HG02938 (cell line): ENCODE data around the gene PI4KB.
"Not testable (repeated sequence)": the region's sequence is repeated elsewhere in the genome, so short reads cannot be mapped to it uniquely, and the experiment has no call there.

Experiments used
- ATAC-seq: cut with Tn5 transposase; IDR thresholded peaks from one replicate; pipeline ENCODE4 v1.9.1; 2021; ENCODE audit warnings: mild to moderate bottlenecking, moderate library complexity; ENCODE audit not compliant: unreplicated experiment

Gene PI4KB

DNA sequence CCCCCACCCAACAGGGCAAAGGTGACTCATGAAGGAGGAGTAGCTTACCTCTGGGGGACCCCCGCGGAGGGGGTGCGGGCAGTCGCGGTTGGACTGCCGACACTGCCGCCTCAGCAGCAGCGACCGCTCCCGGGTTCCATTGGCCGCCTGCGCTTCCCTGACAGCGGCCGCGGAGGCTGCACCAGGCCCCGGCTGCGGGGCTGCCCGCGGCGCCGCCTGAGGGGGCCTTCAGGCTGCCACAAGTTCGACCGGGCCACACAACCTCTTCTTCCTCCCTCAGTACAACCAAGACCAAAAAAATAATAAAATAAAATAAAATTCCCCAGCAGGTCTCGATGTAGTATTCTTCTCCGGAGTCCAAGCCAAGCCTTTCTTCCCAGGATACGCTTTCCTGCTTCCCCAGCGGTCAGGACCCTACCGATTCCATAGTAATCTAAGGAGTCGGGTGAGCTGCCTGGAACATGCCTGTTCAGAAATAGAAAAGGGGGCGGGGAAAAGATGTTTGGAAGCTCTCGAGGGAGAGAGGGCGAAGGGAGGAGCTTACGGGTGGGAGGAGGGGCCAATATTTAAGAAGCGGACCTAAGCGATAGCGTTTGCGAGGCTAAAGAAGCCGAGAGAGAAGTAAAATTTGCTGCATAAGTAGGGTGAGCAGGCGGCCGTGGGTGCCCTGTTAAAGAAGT is at the start of gene PI4KB:
Gene PI4KB, minus strand, starts transcription at position 194 of the 680 bp plus-strand sequence. CDS start 10,935 bp downstream, outside the sequence.
- peak; percentile 67 for ATAC-seq

DNA sequence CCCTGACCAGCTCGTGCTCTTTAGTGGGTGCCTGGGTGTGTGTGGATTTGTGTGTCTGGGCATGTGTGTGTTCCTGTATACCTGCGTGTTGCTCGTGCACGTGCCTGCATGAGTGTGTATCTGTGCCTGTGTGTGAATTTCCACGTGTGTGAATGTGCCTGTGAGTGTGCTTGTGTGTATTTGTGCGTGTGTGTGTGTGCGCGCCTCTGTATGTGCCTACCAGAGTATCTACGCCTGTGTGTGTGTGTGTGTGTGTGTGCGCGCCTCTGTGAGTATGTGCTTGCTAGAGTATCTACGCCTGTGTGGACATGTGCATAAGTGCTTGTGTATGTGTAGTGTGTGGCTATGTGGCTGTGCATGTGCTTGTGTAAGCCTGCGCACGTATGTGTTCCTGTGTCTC is 46.0 kb upstream of the PI4KB start:
- ATAC-seq: no peak

DNA sequence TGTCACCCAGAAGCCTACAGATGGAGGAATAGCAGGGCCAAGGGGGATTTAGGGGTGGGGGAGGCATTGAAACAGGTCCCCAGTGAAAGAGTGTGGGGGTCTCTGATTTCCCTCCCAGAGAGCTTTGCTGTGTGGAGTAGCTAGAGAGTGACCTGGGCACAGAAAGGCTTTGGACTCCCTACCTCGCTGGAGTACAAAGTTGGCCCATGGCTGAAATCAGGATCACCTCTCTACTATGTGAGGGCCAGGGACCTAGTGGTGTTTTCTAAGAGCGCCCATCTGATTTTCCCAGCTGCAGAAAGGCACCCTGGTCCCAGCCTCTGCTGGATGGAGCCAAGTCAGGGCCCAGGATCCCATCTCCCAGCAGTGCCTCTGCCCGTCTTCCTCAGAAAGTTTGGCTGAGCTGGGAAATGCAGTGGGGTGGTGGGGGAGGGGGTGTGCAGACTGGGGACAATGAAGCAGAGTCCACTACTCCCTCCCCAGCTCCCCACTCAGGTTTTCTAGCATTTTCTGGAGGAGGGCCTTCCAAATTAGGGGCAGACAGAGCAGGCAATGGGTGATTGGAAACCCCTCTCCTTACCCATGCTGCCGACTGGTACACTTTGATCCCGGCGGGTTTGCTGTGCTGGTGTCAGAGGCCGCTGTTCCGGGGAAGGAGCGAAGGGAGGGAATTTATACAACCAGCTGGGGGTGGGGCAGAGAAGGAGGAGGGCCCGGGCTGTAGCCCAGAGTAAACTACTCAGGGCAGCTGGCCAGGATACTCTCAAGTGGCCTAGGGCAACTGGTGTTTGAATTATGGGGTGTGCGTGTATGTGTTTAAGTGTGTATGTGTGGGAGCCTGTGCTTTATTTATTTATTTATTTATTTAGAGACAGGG is 45.1 kb upstream of the PI4KB start, which contains the start of gene SELENBP1:
Gene SELENBP1, minus strand, starts transcription at position 648 of the 877 bp plus-strand sequence. Its CDS starts 64 bp downstream, at position 584.
- no peak for ATAC-seq

DNA sequence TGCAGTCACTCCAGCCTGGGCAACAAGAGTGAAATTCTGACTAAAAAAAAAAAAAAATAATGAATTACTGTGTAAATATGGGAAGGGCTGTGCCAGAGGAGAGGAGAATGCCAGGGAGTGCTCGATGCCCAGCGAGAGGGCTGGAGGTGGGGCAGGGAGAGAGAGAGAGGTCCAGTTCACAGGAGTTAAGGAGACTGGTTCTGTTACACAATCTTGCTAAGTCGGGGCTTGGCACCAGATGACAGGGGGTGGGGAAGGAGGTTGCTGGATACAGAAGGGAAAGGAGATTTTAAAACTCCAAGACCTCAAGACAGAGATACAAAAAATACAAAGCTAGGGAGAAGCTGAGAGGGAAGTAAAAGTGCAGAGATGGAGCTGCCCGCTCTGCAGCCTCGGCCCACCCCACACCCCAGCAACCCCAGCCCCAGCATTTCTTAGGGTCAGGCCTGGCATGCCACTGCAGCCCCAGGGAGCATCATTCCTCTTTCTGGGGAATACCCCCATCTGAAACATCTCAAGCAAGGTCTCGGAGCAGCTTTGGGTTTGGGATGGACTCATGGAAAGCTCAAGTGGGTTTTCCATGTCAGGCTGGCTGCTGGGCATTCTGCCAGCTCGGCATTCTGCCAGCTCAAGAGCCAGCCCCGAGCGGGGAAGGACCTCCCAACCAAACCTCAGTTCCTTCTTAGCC is 44.3 kb upstream of the PI4KB start:
- ATAC-seq: no peak

DNA sequence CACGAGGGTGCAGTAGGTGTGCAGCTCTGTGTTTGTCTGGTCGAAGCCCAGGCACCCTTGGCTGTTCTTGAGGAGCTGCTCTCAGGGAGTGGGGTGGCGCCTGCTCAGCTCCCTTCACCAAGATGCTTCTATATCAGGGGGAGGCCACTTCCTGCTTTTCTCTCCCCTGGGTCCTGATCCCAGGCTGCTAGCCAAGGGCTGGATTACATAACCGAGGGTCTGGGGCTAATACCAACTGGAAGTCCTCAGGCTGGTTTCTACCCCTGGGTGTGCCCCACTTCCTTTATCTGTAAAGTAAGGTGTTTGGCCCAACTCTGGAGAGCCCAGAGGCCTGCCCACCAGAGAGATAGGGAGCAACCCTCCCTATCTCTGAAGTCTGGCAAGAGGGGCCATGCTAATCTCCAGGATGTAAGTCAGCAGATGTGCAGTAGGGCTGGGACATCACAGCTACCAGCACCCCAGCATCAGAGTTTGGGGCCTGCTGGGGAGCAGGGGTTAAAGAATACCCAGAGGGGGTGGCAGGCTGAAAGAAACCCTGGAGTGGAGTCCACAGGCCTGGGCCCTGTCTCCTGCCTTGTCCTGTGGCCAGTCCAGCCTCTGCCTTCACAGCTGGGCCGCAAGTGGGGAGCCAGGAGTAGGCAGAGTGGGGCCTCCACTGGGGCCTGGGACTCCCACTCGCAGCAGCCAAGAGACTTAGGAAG is 43.1 kb upstream of the PI4KB start:
- ATAC-seq: no peak

DNA sequence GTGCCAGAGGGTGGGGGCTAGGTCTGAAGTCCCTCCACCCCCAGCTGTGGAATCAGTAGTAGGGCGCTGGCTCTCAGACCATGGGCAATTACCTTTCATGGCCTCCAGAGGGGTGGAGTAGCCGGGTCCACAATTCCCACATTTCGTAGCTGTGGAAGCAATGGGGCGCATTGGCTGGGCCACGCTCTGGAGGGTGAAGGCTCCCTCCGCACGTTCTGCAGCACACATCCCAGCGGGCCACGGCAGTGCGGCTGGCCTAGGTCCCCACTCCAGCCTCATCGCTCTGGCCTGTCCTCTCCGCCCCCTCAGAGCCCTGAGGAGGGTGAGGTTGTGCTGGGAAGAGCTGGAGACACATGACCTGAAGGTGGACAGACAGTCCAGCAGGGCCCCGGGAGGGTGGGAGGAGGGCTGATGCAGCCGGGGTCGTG is 42.4 kb upstream of the PI4KB start:
- no peak for ATAC-seq

DNA sequence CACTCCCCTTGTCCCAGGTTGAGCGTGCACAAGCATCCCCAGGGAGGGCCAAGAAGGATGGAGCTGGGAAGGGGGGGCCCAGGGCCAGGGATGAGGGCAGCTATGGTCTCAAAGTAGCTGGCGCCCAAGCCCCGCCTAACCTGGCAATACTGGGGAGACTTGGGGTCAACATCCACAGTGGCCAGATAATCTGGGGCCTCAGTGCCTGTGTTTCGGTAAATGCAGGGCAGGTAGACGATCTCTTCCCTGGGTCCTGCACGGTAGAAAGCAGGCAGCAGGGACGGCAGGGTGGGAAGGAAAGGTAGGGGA is 42.0 kb upstream of the PI4KB start:
- no peak for ATAC-seq

DNA sequence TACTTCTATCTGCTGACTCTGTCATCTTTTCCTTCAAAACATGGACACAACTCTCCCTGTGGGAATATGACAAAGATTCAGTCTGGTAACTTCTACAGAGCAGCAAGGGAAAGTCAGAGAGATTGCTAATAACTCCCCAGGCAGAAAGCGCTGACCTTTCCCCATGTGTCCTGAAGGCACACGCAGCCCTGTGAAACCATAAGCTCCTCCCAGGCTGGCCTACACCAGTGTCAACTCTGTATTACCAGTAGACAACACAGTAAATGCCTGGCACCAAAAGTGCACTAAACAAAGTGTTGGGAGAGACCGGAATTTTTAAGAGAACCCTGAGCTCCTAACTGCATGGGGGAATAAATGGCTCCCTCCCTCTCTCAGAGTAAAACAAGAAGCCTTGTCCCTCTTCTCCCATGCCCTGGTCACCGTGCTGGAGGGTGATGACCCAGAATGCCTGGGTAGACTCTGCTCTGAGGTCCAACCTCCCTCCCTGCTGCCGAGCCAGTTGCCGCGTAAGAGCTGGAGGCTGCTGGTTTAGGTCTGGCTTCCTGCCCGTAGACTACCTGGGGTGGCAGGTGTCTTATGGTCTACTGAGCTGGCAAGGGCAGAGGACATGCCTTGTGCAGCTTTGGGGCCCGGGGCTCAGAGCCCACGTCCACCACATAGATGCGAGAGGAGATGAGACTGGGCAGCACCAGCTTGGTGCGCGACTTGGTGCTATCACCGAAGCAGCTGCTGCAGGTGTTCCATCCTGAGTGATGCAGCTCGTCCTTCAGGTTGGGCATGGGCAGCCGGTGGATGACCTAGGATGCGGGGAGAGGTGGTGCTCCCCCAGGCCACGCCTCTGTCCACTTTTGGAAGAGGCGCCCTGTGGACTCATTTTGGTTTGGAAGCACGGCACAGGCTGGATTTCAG is 41.4 kb upstream of the PI4KB start:
- ATAC-seq: no peak

DNA sequence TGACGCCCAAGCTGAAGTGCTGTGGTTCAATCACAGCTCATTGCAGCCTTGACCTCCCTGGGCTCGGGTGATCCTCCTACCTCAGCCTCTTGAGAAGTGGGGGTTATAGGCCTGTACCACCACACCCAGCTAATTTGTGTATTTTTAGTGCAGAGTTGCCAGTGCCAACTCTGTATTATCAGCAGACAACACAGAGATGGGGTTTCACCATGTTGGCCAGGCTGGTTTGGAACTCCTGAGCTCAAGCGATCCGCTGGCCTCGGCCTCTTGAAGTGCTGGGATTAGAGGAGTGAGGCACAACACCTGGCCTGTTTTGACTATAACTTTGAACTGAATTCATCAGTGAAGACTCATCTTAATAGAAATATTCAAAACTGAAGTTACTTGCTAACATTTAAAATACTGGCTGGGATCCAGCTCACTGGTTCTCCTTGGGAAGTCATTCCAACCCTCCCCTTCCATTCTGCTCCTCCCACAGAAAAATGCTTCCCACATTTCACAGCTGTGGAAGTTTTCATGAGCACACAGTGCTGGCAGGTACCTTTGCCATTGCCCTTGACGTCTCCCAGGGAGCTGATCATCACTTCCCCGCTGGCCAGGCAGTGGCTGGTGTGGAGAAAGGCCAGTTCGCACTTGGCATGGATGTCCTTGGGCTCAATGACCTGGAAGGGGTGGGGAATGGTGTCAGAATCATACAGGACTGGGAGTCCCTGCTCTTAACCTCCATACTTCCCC is 40.6 kb upstream of the PI4KB start:
- ATAC-seq: no peak

DNA sequence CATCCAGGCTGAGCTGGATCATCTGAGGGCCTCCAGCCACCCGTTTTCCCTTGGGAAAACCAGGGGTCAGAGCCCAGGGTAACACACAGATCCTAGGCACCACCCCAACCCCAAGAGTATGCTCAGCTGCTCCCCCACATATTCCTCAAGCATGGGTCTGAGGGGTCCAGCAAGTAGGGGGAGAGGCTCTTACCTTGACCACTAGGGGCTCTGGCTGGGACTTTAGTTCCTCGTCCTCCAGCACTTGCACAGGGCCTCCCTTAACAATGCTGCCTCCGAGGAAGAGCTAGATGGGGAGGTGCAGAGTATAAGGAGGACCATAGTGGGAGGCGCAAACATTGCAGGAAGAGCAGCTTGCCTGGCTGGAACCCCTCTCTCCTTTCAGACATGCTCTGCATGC is 37.8 kb upstream of the PI4KB start:
- ATAC-seq: no peak

DNA sequence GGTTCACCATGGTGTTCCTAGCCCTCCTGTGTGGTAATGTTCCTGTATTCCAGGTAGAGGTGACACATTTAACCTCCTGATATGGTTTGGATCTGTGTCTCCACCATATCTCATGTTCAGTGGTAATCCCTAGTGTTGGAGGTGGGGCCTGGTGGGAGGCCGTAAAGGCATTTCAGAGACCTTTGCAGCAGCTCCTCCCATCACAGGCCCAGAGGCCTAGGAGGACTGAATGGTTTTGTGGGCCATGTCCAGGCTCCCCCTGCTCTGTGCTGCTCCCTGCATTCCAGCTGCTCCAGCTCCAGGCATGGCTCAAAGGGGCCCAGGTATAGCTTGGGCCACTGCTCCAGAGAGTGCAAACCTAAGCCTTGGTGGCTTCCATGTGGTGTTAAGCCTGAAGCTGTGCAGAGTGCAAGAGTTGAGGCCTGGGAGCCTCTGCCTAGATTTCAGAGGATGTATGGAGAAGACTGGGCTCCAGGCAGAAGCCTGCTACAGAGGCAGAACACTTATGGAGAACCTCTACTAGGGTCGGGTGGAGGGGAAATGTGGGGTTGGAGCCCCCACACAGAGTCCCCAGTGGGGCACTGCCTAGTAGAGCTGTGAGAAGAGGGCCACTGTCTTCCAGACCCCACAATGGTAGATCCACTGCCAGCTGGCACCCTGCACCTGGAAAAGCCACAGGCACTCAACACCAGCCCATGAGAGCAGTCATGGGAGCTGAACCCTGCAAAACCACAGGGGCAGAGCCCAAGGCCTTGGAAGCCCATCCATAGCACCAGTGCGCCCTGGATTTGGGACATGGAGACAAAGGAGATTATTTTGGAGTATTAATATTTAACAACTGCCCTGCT is 35.3 kb upstream of the PI4KB start:
- no peak for ATAC-seq

DNA sequence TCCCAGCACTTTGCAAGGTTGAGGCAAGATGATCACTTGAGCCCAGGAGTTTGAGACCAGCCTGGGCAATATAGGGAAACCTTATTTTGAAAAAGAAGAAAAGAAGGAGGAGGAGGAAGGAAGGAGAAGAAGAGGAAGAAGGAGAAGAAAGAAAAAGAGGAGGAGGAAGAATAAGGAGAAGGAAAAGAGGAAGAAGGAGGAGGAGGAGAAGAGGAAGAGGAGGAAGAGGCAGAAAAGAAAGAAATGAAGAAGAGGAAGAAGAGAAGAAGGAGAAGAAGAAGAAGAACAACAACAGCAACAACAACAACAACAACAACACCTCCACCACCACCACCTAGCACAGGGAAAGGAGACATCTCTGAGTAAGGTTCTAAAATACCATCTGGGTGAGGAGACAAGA is 34.7 kb upstream of the PI4KB start:
- no peak for ATAC-seq

DNA sequence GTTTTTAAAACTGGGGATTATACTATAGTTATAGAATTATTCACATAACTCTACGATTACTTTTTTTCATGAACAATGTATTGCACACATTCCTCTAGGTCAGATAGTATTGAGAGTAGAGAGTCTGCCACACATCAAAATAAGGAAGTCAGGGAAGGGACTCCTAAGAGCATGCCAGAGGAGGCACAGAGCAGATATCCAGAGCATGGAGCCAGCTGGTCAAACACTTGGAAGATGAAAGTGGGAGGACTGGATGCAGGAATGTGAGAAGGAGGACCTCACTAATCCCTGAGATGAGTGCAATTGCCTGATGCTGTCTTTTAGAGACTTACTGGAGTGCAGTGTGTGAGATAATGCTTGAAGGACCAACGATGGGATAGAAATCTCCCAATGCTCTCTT is 29.5 kb upstream of the PI4KB start:
- no peak for ATAC-seq

DNA sequence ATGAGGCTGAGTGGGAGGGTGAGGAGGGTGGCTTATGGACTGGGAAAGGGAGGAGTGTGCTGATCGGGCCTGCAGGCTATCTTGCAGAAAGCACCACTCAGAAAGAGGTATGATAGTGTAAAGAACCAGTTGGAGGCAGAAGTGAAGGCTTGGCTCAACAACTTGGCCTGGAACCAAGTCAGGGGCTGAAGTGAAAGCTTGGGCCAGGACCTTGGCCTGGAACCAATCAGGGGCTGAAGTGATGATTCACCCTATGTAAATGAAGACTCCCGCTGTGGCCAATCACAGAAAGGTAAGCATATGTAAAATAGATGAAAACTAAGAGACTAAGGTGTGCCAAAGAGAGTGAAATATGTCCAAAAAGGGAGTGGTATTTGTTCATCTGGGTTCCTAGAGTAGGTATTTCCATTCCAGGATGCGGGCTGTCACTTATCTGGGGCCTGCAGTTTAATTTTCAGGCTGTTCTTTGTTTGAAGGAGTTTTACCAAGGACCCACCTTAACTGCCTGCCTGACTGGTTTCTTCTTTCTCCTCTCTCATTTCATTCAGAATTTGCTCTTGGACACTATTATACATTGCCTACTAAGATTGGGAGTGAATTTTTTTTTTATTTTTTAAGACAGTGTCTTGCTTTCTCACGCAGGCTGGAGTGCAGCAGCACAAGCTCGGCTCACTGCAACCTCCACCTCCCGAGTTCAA is 25.0 kb upstream of the PI4KB start:
- ATAC-seq: no peak

DNA sequence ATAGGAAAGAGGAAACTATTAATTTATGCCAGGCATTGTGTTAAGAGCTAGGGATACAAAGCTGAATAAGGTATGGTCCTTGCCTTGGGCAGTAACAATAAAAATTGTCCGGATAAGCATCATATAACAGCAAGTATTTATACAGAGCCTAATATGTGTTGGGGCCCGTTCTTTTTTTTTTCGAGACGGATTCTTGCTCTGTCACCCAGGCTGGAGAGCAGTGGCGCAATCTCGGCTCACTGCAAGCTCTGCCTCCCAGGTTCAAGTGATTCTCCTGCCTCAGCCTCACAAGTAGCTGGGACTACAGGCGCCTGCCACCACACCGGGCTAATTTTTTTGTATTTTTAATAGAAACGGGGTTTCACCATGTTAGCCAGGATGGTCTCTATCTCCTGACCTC is 23.1 kb upstream of the PI4KB start:
- not testable (repeated sequence) for ATAC-seq

DNA sequence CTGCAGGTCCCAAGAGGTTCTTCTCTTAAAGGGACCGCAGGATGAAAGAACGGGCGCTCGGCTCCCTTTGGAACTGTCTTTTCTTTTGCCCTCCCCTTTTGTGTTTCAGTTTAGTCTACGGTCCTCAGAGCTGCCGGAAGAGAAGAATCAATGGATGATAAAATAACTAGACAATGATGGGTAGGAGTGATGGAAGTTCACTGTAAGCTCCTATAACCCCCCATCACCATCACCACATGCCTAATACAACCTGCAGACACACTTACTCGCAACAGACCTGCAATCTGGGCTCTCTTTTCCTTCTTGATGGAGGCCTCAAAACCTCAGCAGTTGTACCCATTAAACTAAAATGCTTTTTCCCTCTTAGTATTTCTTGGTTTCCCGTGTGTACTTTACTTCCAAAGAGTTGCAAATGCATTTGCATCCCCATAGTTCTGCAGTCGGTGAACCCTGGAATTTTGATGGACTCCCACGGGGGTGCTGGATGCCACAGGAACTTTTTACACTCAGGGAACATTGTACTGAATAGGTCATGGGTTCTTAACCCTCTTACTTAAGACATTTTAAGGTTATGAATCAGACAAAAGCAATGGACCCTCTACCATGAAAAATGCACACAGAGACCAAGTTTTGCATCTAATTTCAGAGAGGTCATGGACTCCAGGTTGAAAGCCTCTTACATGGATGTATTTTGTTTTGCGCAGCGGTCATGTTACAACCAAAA is 20.5 kb upstream of the PI4KB start:
- no peak for ATAC-seq
